Neuronal stem cell (in vitro differentiated cells): ENCODE results near the gene AIG1.
"Not testable (repeated sequence)": the region's sequence is repeated elsewhere in the genome, so short reads cannot be mapped to it uniquely, and the experiment has no call there.

Source experiments
- DNase-seq: peaks from one replicate; pipeline ENCODE4 v3.0.0-alpha.2; 2013; ENCODE audit warnings: low spot score
- H2AFZ ChIP-seq: one replicate; pipeline ENCODE4 v1.6.1; 2013; ENCODE audit warnings: mild to moderate bottlenecking, low read length, inconsistent platforms
- H2AK5ac ChIP-seq: 2 replicates; pipeline ENCODE4 v1.6.1; 2013; ENCODE audit warnings: low read depth, mild to moderate bottlenecking, inconsistent platforms, low read length, moderate library complexity, mixed read lengths
- H2BK120ac ChIP-seq: 2 replicates; pipeline ENCODE4 v1.6.1; 2013; ENCODE audit warnings: low read depth, mild to moderate bottlenecking, inconsistent platforms, low read length, moderate library complexity, mixed read lengths
- H2BK12ac ChIP-seq: one replicate; pipeline ENCODE4 v1.6.1; 2013; ENCODE audit warnings: low read length, inconsistent platforms
- H2BK15ac ChIP-seq: 2 replicates; pipeline ENCODE4 v1.6.1; 2013; ENCODE audit warnings: mild to moderate bottlenecking, low read length, inconsistent platforms, mixed read lengths
- H2BK5ac ChIP-seq: one replicate; pipeline ENCODE4 v1.6.1; 2013; ENCODE audit warnings: inconsistent platforms, mild to moderate bottlenecking, low read length, moderate library complexity
- H3K14ac ChIP-seq: one replicate; pipeline ENCODE4 v1.6.1; 2013; ENCODE audit warnings: low read length, inconsistent platforms
- H3K18ac ChIP-seq: 2 replicates; pipeline ENCODE4 v1.6.1; 2013; ENCODE audit warnings: low read length, inconsistent platforms
- H3K23ac ChIP-seq: 2 replicates; pipeline ENCODE4 v1.6.1; 2013; ENCODE audit warnings: low read depth, mild to moderate bottlenecking, mixed read lengths, low read length, inconsistent platforms; ENCODE audit not compliant: poor library complexity
- H3K27ac ChIP-seq: replicated peaks from 3 replicates; pipeline ENCODE4 v1.5.1; 2013; ENCODE audit warnings: low read length, inconsistent platforms
- H3K27me3 ChIP-seq, 3 experiments: 2 replicates each; pipeline ENCODE4 v1.6.1; 2013; ENCODE audit warnings: low read length in 3 of 3, mild to moderate bottlenecking in 2 of 3, inconsistent platforms in 1 of 3, low read depth in 1 of 3, mixed read lengths in 1 of 3, moderate library complexity in 1 of 3; ENCODE audit not compliant: control insufficient read depth in 3 of 3, insufficient read depth in 3 of 3
- H3K36me3 ChIP-seq, 2 donors: replicated peaks in 1 of 2; 2 replicates each; pipeline ENCODE4 v1.6.1; 2013; ENCODE audit warnings: low read length in 2 of 2; ENCODE audit not compliant: control insufficient read depth in 2 of 2, insufficient read depth in 2 of 2
- H3K4ac ChIP-seq: 2 replicates; pipeline ENCODE4 v1.6.1; 2013; ENCODE audit warnings: inconsistent platforms, mild to moderate bottlenecking, low read length, moderate library complexity
- H3K4me1 ChIP-seq, 2 donors: 1 replicate in 1 of 2; 2 replicates in 1 of 2; pipeline ENCODE4 v1.6.1; 2013; ENCODE audit warnings: low read length in 2 of 2, low read depth in 1 of 2; ENCODE audit not compliant: control insufficient read depth in 2 of 2, insufficient read depth in 1 of 2
- H3K4me2 ChIP-seq: one replicate; pipeline ENCODE4 v1.6.1; 2013; ENCODE audit warnings: mild to moderate bottlenecking, low read length, inconsistent platforms; ENCODE audit not compliant: insufficient read depth, poor library complexity, severe bottlenecking
- H3K4me3 ChIP-seq, 2 donors: 2 replicates each; pipeline ENCODE4 v1.5.1; 2013; ENCODE audit warnings: low read length in 2 of 2, mild to moderate bottlenecking in 2 of 2, inconsistent platforms in 1 of 2, moderate library complexity in 1 of 2
- H3K79me1 ChIP-seq: one replicate; pipeline ENCODE4 v1.6.1; 2013; ENCODE audit warnings: low read depth, mild to moderate bottlenecking, inconsistent platforms, low read length, moderate library complexity
- H3K9ac ChIP-seq: one replicate; pipeline ENCODE4 v1.6.1; 2013; ENCODE audit warnings: mild to moderate bottlenecking, low read depth, low read length, inconsistent platforms; ENCODE audit not compliant: poor library complexity
- H3K9me3 ChIP-seq, 2 donors: replicated peaks in 1 of 2; 2 replicates each; pipeline versions ENCODE3 to v1.6.1; 2013; ENCODE audit warnings: low read length in 2 of 2, mild to moderate bottlenecking in 2 of 2, inconsistent platforms in 1 of 2, low read depth in 1 of 2, mixed read lengths in 1 of 2, moderate library complexity in 1 of 2; ENCODE audit not compliant: control insufficient read depth in 2 of 2, insufficient read depth in 1 of 2
- H4K8ac ChIP-seq: one replicate; pipeline ENCODE4 v1.6.1; 2013; ENCODE audit warnings: low read depth, mild to moderate bottlenecking, inconsistent platforms, low read length, moderate library complexity
- H4K91ac ChIP-seq: one replicate; pipeline ENCODE4 v1.6.1; 2013; ENCODE audit warnings: low read length, low read depth, mild to moderate bottlenecking, inconsistent platforms; ENCODE audit not compliant: poor library complexity
- WGBS, 2 donors: extraction: QIAGEN DNeasy Blood & Tissue Kit; methylation state at CpG; one replicate each; pipeline ENCODE4 v1.1.7; 2013; ENCODE audit warnings: missing lambda C conversion rate in 2 of 2, mixed read lengths in 1 of 2; ENCODE audit not compliant: insufficient read length in 2 of 2, insufficient replicate concordance in 1 of 2; ENCODE audit errors: extremely low coverage in 2 of 2; 5-methylcytosine and 5-hydroxymethylcytosine counted together

The AIG1 gene

GRCh38 chr6:143020862-143021261 lies 39.8 kb upstream of the AIG1 start:
- not testable (repeated sequence) for H3K4ac ChIP-seq, H2AK5ac ChIP-seq, H3K4me1 ChIP-seq, H3K9ac ChIP-seq, H3K14ac ChIP-seq, H2AFZ ChIP-seq, H2BK5ac ChIP-seq, H3K27ac ChIP-seq, H3K36me3 ChIP-seq, H3K27me3 ChIP-seq, H3K79me1 ChIP-seq, H3K9me3 ChIP-seq, H4K8ac ChIP-seq, H3K4me2 ChIP-seq, H2BK12ac ChIP-seq, H2BK120ac ChIP-seq, H2BK15ac ChIP-seq, H3K4me3 ChIP-seq, H4K91ac ChIP-seq, H3K18ac ChIP-seq, DNase-seq, H3K23ac ChIP-seq
- no CpG with 5 or more reads among the region's 2 CpGs for WGBS, 2 donors

DNA sequence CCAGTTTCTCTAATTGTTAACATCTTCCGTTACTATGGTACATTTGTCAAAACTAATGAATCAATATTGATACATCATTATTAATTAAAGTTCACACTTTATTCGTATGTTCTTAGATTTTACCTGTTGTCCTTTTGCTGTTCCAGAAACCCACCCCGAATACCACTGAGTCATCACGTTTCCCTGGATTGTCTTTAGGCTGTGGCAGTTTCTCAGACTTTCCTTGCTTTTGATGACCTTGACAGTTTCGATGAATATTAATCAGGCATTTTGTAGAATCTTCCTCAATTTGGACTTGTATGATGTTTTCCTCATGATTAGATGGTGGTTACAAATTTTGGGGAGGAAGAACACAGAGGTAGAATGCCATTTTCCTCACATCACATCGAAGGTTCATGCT lies 39.1 kb upstream of the AIG1 start:
- Histone ChIP-seq H2BK5ac (no peak overlapping the region), H3K9me3 (no peaks in the 10 kb centered on the region), H3K79me1 (no peaks in the 10 kb centered on the region), H2BK15ac (no peak overlapping the region), H2BK120ac (no peak overlapping the region), H3K4me3 (no peak overlapping the region), H3K23ac (no peak overlapping the region), H3K18ac (no peak overlapping the region), H2AFZ (no peak overlapping the region), H3K14ac (no peak overlapping the region), H3K9ac (no peak overlapping the region), H3K36me3 (no peaks in the 10 kb centered on the region), H3K4ac (no peak overlapping the region), H3K27me3 (no peaks in the 10 kb centered on the region), H4K8ac (no peak overlapping the region), H3K27ac (no peak overlapping the region), H4K91ac (no peak overlapping the region), H2BK12ac (no peak overlapping the region), H2AK5ac (no peak overlapping the region), H3K4me2 (no peak overlapping the region), H3K4me1 (no peaks in the 10 kb centered on the region)
- DNase-seq, result no peak
- no CpG with 5 or more reads among the region's 6 CpGs for WGBS, 2 donors

GRCh38 chr6:143022587-143022986 lies 38.1 kb upstream of the AIG1 start:
- H3K4me1 ChIP-seq, result no peaks in the 10 kb centered on the region
- no peak overlapping the region for H2BK5ac ChIP-seq
- no peak overlapping the region for H3K4me2 ChIP-seq
- no peaks in the 10 kb centered on the region for H3K79me1 ChIP-seq
- DNase-seq, result no peak
- no peaks in the 10 kb centered on the region for H3K27me3 ChIP-seq
- no peak overlapping the region for H3K18ac ChIP-seq
- no peak overlapping the region for H3K14ac ChIP-seq
- H2BK15ac ChIP-seq, result no peak overlapping the region
- H4K8ac ChIP-seq, result no peak overlapping the region
- WGBS, 2 donors, result no CpG with 5 or more reads among the region's 2 CpGs
- no peak overlapping the region for H2BK120ac ChIP-seq
- no peak overlapping the region for H3K23ac ChIP-seq
- no peak overlapping the region for H3K9ac ChIP-seq
- H3K9me3 ChIP-seq, result no peaks in the 10 kb centered on the region
- H3K27ac ChIP-seq, result no peak overlapping the region
- H3K36me3 ChIP-seq, result no peaks in the 10 kb centered on the region
- H2BK12ac ChIP-seq, result no peak overlapping the region
- no peak overlapping the region for H2AK5ac ChIP-seq
- H3K4me3 ChIP-seq, result no peak overlapping the region
- H2AFZ ChIP-seq, result no peak overlapping the region
- no peak overlapping the region for H4K91ac ChIP-seq
- H3K4ac ChIP-seq, result no peak overlapping the region

GRCh38 chr6:143023695-143024094 lies 37.0 kb upstream of the AIG1 start:
- no peak overlapping the region for H3K9ac ChIP-seq
- H3K27ac ChIP-seq, result no peak overlapping the region
- no peak overlapping the region for H2BK12ac ChIP-seq
- no peak overlapping the region for H3K4me3 ChIP-seq
- no peak overlapping the region for H3K23ac ChIP-seq
- no peak overlapping the region for H3K4ac ChIP-seq
- WGBS, 2 donors, result no CpG with 5 or more reads among the region's 1 CpG
- H3K36me3 ChIP-seq, result no peaks in the 10 kb centered on the region
- H4K8ac ChIP-seq, result no peak overlapping the region
- no peak overlapping the region for H2BK120ac ChIP-seq
- no peaks in the 10 kb centered on the region for H3K4me1 ChIP-seq
- no peak overlapping the region for H2AK5ac ChIP-seq
- no peak overlapping the region for H2BK5ac ChIP-seq
- H3K14ac ChIP-seq, result no peak overlapping the region
- H2BK15ac ChIP-seq, result no peak overlapping the region
- no peak overlapping the region for H4K91ac ChIP-seq
- H3K18ac ChIP-seq, result no peak overlapping the region
- no peak overlapping the region for H2AFZ ChIP-seq
- H3K9me3 ChIP-seq, result no peaks in the 10 kb centered on the region
- no peak overlapping the region for H3K4me2 ChIP-seq
- H3K79me1 ChIP-seq, result no peaks in the 10 kb centered on the region
- no peaks in the 10 kb centered on the region for H3K27me3 ChIP-seq
- DNase-seq, result no peak
